NCI-H1048 (cell line): ENCODE results near the gene NDST3.
"Not testable (repeated sequence)": the region's sequence is repeated elsewhere in the genome, so short reads cannot be mapped to it uniquely, and the experiment has no call there.

Source experiments
- DNase-seq: peaks from one replicate; lab custom pipeline; 2025; lab: John Stamatoyannopoulos, UW

Gene NDST3

DNA sequence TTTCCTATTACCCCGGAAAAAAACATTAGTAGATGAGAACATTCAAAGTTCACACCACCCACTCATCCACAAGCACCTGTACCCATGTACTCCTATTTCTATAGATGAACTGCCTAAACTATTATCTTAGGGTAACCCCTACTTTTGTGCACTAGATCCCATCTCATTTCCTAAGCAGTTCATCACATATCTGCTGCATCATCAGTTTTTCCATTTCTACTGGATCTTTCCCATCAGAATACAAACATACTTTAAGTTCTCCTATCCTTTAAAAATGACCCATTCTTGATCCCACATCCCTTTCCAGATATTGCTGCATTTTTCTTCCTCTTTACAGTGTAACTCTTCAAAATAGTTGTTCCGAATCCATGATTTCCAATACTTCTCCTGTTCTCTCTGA is 237.5 kb downstream of the NDST3 start:
- DNase-seq, result no peak

DNA sequence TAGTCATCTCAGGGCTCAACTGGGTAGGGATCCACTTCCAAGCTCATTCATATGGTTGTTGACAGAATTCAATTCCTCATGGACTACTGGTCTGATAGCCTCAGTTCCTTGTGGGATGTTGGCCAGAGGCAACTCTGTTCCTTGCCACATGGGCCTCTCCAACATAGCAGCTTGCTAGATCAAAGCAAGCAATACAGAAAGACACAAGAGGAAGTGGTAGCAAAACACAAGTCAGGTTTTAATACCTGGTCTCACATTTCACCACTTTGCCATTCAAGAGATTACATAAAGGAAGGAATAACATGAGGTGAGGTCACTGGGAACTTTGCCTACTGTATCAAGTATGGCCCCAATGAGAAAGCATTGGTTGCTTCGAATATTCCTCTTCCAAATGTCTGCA is 239.4 kb downstream of the NDST3 start:
- DNase-seq, result no peak

GRCh38 chr4:118276580-118276979 is 242.3 kb downstream of the NDST3 start:
- DNase-seq, result no peak

DNA sequence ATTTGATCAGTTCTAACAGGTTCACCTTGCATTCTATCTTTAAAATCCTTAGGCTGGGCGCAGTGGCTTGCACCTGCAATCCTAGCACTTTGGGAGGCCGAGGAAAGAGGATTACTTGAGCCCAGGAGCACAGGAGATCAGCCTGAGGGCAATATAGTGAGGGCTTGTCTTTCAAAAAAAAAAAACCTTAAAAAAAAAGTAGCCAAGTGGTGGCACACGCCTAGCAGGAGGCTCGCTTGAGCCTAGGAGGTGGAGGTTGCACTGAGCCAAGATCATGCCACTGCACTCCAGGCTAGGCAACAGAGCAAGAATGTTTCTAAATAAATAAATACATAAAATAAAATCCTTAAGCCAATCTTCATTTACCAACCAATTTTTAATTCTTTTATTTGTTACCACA is 243.0 kb downstream of the NDST3 start:
- no peak for DNase-seq

GRCh38 chr4:118278473-118279274 is 244.4 kb downstream of the NDST3 start:
- peak; percentile 95 for DNase-seq

DNA sequence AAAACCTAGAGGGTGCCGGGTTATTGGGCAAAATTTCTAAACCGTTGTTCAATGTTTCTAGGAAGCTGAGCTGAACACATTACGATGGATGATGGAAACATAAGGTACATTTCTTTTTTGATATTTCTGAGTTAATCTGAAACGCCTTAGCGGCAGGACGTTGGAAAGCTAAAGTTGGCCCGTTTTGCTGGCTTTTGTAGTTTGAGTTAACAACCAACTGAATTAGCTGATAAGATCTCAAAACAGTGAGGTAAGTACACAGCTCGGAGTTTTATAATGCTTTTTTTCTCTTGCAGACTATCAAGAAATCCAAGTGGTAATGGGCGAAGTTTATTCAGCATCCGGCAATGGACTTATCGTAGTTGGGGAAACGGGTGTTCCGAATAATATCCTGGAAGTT is 245.0 kb downstream of the NDST3 start:
- no peak for DNase-seq

- no peak for DNase-seq
Measured at GRCh38 chr4:118279920-118280432, 245.7 kb downstream of the NDST3 start.

GRCh38 chr4:118280501-118281218 is 246.4 kb downstream of the NDST3 start:
- DNase-seq, result no peak

DNA sequence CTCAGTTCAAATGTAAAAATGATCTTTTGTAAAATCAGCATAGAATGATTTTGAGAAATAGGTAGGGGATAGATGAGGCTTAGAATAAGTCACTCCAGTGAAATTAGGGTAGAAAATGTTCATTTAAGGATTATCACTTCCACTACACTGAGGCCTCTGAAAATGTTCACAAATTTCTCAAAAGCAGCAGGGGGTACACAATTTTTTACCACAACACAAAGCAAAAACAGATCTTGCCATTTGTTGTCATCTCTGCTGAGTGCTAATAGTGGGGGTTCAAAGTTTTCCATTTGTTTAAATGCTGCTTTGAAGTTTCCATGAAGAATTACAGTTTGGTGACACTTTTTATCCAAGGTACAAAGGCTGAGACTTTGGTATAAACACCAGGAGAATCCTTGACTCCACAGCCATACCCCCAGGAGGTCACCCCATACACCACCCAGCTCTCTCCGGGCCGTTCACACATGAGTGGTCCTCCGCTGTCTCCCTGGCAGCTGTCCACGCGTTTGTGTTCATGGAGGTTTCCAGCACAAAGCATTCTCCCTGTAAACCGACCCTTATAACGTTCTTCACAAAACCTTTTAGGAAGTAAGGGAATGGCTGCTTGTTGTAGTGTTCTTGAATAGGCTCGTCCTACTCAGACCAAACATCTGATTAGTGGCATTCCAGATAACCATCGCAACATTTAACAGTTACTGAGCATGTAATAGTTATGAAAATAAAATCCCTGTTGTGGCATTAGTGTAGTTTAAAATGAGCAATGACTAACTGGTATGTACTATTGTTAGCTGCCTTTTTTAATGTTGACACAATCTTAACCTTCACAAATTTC is 247.5 kb downstream of the NDST3 start:
- DNase-seq, result no peak

DNA sequence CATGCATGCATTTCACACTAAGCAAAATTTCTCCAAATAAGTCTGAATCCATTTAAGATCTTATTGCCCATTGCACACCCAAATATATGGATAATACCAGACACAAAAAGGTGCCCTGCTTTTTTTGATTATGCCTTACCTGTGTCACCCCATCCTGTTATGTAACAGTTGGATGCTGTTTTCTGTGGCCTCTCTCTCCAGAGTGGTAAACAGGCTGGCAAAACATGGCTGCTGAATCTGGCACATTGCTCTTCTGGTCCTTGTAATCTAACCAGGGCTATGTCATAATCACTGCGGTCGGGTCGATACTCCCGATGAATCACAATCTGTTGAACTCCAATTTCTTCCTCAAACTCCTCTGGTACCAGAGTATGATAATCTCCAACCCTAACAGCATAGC is 248.4 kb downstream of the NDST3 start:
- DNase-seq, result no peak

DNA sequence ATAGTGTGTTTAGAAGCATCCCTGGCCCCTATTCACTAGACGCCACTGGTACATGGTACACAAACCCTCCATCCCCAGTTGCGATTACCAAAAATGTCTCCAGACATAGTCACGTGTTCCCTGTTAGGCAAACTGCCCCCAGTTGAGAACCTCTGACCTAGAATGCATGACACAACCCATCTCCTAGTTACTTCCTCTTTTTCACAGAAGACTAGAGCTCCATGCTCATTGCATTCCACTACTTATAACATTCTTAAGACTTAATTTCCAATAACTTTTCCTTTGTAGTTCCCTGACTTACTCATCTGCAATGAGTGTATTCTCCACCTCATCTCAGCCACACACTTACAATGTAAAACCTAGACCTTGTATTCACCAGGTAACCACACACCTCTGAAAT is 249.9 kb downstream of the NDST3 start:
- DNase-seq, result no peak

GRCh38 chr4:118285931-118286330 is 251.6 kb downstream of the NDST3 start:
- no peak for DNase-seq

DNA sequence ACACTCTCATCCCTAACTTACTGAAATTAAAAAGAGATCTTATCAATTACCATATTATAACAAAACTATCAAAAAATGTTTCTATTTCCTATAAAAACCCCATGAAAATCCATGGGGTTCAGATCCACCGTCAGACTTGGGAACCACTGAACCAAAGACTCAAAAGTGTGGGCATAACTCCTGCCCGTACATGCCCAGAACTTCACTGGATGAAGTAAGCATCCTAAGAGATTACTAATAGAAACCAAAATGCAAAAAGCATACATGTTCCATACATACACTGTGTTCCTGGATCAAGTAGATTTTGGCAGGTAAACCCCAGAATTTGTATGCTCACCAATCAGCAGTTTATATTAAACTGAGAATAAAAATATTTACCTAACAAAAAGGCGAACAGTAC is 252.4 kb downstream of the NDST3 start:
- DNase-seq, result no peak

- no peak for DNase-seq
Measured at GRCh38 chr4:118287711-118288451, 253.6 kb downstream of the NDST3 start.

DNA sequence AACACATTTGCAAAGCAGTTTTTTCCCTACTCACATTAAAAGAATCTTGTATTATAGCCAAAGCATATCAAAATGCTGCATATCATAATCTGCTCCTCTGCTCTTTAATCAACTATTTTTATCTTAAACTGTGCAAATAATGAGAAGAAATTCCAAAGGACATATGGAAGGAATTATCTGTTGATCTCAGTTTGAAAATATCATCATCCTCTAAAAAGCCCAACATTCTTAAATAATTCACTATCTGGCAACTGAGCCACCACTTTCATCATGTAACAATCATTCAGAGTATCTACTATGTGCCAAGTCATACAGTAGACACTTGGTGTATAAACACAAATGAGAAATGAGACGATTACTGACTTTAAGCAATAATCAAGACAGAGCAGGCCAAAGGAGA is 255.5 kb downstream of the NDST3 start:
- DNase-seq, result no peak

DNA sequence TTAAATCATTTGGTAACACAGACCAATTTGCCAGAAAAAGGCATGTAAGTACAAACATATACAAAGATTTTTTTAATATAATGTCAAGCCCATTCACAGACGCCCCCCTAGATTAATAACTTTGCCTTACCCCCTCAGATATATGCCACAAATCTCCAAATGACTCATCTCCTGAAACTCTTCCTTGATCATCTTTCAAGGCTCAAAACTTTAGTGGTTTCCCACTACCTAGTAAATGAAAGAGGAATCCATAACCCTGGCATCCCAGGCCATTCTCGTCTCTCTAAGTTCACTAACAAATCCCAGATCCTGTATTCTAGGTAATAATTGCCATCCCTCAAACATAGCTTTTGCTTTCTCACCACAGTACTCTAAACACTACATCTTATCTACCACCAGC is 256.7 kb downstream of the NDST3 start:
- DNase-seq, result no peak

GRCh38 chr4:118296729-118297128 is 262.4 kb downstream of the NDST3 start:
- no peak for DNase-seq

- not testable (repeated sequence) for DNase-seq
Measured at GRCh38 chr4:118299619-118300018, 265.3 kb downstream of the NDST3 start.

GRCh38 chr4:118307643-118308042 is 273.4 kb downstream of the NDST3 start:
- no peak for DNase-seq
